Cerebellar cortex (tissue), 1 donor: ENCODE data around the gene IL1A.

Experiments
- DNase-seq: peaks from one replicate; pipeline ENCODE4 v3.0.0-alpha.2; 2015; ENCODE audit warnings: low spot score

Gene IL1A

DNA sequence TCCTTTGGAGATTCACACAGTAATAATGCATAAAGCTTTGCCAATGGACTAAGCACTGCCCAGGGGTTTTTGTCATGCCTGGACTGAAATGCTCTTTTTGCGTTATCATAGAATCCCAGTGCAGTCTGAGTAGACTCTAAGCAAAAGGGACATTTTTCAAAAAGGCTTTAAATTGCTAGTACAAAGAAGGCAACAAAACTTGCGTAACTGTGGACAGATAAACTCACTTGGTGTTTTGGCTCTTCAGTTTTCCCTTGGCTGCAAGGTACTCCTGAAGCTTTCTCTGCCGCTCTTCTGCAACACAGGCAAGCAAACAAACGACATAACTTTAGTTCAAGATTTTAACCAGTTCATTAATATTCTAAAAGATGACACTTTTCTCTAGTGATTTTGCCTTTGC, 22.0 kb downstream of the IL1A start:
- no peak for DNase-seq

DNA sequence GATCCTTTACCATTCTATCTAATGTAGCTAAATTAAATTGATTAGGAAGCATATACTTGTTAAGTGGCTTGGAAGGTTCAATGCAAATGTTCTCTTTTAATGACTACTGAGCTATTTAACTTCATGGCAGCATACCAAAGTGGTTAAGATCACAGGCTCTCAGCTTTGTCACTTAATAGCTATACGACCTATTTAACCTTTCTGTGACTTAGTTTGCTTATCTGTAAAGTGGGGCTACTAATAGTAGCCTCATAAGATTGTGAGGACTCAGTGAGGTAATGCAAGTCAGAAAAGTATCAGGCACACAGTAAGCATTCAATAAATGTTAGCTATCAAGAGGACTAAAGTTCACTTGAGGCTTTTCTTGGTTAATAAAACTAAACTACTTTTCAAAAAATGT, 24.1 kb downstream of the IL1A start:
- DNase-seq = no peak

DNA sequence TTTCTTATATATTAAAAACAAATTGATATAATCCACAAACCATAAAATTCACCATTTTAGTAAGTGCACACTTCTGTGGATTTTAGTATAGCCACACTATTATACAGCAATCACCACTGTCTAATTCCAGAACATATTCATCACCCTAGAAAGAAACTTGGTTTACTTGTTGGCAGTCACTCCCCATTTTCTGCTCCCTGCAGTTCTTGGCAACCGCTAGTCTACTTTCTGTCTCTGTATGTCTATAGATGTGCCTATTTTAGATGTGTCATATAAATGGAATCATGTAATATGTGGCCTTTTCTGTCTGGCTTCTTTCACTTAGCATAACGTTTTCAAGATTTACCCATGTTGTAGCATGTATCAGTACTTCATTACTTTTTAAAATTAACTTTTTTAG, 25.6 kb downstream of the IL1A start:
- DNase-seq = no peak

DNA sequence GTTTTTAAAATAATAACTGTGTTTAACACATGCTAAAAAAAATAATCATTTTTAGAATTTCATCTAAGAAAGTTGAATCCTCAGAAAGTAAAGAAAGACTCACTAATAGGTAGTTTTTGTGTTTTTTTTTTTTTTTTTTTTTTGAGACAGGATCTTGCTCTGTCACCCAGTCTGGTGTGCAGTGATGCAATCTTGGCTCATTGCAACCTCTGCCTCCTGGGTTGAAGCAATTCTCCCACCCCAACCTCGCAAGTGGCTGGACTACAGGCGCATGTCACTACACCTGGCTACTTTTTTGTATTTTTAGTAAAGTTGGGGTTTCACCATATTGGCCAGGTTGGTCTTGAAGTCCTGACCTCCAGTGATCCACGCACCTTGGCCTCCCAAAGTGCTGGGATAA, 27.0 kb downstream of the IL1A start:
- no peak for DNase-seq

DNA sequence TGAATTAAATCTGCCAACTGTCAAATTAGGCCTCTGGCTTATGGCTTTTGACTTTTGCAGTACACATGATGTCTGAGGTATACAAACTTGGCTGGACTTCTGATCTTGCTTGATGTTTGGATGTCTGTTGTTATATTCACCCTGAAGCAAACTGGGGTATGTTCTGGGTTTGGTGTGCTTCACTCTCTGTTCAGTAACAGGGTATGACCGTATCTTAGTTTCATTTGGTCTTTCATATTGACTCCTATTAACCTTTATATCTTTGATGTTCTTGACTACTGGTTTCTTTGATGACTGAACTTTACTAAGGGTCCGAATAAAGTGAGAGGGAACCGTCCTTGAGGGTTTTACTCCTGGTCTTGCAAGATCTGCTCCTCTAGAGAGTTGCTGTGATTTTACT, 28.1 kb downstream of the IL1A start:
- DNase-seq = no peak

DNA sequence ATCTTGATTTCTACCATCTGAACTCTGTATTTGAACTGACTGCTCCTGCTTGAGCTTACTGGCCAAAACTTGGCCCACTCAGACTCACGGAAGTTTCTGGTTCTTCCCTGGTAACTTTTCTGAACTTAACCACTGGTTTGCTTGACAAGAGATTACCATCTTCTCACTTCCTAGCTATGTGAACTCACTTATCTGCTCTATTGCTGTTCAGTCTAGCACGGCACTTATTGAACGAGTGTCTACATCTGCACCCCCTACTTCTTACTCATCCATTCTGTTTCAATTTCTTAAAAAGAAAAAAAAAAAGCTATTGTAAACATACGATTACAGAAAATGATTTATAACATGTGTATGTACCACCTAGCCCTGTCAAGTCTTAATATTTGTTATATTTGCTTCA, 28.8 kb downstream of the IL1A start:
- no peak for DNase-seq

DNA sequence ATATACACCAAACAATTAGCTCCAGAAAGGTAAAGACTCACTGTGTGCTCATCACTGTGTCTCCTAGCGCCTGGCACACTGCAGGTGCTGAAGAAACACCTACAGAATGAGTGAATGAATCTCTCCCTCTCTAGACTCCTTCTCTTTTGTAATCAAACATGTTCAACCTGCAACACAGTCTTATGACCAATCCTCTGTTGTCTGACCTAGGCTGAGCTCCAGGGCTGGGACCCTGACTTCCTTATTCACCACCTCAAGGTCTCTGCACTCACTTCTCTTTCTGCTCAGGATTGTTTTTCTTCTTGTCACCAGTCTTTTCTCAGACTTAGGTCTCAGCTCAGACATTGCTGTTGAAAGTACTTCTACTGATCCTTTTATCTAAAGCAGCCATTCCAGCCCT, 29.7 kb downstream of the IL1A start:
- no peak for DNase-seq

DNA sequence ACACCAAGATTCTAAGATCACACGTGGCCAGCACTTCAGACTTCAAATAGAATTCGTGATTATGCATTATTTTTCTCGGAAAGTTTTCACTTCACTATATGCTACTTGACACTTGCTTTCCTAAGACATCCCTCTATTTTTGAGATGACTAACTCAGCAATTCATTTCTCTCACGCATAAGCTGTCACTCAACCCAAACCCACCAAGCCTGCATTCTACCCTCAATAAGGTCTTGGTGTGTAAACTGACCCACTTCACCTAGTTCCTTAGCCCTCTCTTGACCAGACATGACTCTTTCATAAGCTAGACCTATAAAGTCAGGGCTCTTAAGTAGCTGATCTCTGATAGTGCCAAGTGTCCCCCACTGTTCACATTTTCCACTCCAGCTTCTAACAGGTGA, 31.6 kb downstream of the IL1A start:
- DNase-seq = no peak

DNA sequence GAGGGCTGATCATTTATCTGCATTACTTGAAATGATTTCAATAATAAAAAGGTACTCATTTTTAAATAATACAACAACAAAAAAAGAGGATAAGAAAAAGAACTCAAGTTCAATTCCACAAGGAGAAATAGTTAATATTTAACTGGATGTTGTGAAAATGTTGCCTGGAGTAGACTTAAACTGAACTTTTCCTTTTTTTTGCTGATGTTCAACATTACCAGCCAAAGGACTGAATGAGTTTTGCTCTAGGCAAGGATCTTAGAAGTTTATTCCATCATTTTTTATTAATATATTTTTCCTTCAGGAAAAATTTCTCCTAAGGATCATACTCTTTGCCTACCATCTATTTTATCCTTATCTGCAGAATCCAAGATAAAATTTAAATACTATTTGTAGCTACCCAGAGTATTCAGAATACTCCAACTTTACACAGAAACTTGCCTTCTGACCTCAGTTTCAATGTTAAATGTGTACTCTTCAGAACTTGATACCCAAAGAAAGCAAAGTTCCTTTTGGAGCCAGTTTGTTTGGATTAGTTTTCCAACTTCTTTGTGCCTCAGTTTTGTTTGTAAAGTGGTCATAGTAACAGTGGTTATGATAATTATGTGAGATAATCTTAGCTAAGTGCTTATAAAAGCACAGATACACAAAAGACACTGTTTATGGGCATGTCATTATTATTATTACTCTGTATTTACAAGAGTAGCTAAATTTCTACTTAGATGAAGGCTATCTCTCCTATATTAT, 32.7 kb downstream of the IL1A start:
- no peak for DNase-seq

DNA sequence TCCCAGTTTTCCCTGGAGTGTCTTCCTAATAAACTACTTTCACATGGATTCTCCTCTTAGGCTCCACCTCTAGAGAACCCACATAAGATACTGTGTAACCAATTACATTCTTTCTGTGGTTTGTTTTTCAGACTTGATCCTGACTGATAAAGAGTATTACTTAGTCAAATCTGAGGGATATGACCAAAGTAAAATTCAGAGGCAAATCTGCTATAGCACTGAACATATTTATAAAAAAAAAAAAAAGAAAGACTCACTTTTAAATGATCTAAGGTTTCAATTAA, 33.8 kb downstream of the IL1A start:
- no peak for DNase-seq

DNA sequence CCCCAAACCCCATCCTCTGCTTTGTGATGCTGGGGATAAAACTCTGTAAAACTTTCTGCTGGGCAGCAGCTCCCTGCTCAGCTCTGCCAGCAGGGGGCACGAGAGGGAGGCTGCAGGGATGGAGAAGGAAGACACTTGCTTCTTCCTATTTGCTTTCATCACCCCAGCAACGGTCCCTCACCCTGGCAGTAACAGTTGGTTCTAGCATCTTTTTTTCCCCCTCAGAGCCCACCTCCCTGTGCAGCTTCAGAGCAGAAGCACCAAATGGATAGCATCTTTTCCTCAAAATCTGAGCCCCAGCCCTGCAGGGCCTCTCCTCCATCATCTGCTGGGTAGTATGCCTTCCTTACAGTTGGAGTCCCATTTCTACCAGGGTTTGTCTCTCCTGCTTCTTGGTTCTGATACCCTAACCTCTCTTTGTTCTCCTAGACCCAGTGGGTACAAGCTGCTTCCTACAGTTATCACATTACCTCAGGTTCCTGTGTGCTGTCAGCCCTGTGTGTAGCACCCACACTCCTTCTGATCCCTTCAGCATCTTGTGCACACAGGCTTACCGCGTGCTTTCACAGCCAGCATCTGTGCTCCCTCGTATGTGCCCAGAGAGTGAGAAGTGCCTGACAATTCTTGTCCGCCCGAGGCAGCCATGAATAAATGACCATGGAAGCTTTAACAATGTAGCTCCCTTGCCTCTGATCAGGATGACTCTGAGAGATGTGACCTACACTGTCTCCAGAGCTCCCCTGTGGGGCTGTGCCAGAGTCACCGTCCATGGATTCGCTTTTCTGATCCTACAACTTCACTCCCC, 34.3 kb downstream of the IL1A start:
- DNase-seq = peak; percentile 73

DNA sequence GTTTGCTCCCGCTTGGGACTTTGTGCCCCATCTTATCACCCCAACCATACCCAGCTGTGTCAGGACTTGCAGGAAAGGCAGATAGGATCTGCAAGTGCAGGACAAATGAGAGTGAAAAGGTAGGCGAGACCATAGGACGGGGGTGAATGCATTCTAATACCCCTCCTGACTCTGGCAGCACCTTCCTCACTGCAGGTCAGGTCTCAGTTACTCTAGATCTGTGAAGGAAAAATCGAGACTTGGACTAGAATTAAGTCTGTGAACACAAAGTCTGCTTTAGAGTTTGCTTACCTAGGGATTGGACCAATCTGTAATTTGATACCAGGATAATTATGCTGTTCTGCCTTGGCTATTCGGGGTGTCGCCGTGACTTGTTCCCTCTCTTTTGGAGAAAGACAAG, 43.8 kb downstream of the IL1A start:
- no peak for DNase-seq

DNA sequence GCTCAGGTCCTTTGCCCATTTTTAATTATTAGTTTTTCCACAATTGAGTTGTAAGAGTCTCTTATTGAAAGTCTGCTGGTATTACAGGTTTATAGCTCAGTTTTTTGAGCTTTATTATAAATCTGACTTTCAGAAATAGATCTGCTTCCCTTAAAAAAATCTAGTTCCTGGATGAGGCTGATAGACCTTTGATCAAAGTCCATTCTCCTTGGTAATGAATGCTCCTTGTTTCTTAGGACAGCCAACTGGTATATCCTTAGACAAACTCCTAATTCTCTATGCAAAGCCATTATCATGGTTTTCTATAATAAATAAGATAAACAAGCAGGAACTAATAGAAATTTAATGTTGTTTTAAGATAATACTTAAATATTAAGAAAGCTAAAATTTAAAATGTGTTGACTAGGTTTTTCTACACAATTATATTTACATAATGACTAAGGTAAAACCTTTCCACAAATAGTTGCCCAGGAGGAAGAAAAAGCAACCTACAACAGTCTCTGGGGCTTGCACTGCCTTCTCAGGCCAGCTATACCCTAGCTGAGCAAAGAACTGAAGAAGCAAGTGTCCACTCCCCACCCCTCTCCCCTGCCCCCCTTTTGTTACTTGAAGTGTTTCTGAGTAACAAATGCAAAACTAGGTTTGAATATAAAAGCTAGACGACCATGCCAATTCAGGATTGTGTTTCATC, 46.6 kb downstream of the IL1A start:
- no peak for DNase-seq

DNA sequence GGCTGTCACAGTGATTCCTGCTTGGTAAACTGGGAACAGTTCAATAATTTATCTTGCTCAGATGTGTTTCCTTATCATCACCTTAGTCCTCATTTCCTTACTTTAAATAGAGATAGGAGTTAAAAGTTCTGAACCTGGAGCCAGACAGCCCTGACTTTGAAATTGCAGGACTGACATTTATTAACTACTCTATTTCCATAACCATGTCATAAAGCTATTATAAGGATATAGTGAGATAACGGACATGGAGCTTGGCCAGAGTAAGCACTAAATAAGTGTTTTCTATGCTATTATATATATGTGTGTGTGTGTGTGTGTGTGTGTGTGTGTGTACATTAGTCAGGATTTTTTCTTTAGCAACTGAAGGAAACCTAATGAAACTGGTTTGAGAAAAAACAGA, 50.4 kb downstream of the IL1A start:
- no peak for DNase-seq

DNA sequence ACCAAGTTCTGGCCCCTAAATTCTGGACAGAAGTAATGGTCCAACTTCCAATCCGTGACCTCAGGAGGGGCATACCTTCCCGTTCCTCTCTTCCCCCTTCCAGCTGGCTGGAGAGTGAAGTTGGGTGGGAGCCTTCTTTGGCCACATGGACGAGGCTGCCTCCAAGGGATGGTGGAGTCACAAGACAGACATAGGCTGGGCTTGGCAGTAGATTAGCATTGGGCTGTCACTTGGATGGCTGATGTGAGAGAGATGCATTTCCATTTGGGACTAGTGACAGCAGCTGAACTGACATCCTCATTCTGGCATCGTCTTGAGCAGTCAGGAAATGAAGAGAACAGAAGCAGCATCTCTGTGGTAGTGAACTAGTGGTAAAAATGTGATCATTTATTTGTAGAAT, 50.8 kb downstream of the IL1A start:
- no peak for DNase-seq

DNA sequence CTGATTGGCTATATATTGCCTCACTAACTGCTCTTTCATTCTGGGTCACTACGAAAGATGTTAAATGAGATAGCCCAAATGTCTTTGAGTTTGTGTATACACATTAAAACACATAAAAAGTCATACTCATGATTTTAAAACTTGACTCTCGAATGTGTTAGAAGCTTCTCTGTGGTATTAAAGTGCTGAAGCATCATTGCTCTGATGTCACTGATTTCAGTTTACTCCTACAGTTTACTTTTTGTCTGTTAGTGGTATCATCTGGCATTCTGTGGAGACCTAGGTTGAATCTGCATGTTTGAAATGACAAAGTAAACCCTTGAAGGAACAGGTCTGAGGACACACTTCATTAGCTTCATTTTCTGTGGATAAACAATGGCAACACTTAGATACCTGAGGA, 52.8 kb downstream of the IL1A start:
- DNase-seq = no peak

DNA sequence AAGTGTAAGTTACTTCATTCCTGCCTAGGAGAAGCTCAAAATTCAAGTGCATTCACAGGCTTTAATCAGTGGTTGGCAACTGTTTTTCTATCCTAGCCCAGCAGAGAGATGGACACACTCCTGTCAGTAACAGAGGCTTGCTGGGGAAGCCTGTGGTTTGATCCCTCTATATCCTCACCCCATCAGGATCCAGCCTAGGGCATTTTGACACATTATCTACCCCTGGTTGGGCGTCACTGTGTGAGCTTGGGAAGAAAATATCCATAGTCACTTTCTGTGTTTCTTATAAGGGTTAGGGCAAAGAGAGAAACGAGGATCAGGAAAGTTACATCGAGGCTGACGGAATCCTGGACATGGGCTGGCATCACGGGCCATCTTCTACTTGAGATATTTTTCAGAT, 53.5 kb downstream of the IL1A start:
- DNase-seq = no peak

DNA sequence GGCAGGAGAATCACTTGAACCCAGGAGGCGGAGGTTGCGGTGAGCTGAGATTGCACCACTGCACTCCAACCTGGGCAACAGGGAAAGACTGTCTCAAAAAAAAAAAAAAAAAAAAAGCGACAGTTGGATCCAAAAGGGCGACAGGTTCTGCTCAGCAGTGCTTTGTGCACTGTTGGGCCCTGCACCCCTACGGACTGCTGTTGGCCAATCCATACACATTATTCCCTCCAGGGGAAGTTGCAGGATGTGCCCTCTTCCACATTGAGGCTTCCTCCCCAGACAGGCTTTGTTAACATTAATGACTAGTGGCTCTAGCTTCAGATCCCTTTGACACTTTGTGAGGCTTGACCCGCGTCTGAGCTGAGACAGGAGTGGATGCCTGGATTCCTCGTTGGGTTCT, 54.1 kb downstream of the IL1A start:
- DNase-seq = no peak

DNA sequence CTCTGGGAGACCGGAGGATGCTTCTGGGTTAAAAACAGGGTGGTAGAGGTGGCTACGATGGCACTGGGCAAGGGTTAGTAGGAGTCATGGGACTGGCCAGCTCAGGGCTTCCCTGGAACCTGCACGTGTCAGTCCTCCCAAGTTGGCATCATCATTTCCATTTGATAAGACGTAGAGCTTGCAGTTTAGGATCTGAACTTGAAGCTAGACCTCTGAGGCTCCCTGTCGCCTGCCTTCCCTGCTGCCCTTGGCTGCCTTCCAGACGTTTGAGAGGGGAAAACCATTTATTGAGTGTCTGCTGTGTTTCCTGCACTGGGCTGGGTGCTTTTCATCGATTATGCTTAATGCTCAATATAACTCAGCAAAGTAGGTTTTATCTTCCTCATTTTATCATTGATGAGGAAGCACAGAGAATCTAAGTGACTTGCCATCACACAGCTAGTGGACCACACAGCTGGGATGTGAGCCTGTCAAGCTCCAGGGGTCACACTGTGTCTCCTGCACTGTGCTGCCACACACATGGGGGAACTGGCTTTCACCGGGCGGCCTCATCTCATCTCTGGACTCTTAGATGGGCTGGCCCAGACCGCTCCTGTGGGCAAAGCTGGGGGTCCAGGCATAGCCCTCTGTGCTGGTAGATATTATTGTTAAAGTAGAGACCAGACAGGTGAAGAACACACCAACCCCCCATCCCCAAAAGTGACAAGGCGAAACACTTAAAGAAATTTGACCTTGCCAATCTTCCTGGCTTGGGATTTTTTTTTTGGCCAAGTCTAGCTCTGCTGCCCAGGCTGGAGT, 55.7 kb downstream of the IL1A start:
- DNase-seq = no peak

DNA sequence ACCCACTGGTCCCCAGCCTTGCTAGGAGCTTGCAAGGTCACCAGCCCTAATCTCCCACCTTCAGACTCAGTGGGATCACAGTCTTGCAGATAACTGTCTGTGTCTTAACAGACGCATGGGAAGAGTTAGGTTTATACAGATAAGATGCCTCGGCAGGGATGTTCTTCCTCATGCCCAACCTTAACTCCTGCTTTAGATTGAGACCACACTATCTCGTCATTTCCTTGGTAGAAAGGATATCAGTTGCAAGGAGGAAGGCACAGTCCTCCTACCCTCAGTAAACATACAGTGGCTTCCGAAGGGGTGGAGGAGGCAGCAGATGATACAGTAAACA, 56.3 kb downstream of the IL1A start:
- DNase-seq = no peak

DNA sequence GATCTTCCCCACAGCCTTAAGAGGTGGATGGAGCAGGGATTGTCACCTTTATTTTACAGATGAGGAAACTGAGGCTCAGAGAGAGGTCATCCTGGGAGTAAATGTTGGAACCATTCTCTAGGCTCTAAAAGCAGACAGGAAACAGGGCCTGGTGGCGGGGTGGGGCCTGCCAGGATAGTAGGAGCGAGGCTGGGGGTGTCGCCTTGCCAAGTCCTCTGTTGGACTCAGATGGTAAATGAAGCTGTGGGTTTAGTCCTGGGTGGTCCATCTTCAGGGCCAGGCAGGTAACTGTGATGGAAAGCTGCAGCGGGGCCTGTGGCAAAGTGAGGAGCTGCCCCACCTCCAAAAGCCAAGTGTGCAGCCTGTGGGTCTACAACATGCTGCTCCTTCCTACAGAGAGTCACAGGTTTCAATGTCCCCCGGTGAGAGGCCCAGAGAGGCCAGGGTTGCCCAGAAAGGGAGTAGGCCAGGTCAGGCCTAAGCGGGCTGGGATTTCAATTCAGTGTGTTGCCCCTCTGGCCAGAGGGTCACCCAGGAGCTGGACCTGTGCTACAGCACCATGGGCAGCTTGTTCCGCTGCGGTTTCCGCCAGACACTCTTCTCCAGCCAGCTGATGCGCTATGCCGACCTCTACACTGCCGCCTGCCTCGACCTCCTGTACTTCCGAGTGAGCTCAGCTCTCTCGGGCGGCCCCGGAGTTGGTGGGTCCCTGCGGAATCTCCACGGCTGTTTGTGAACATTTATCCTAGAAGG, 56.8 kb downstream of the IL1A start:
- DNase-seq = no peak
